PC-9 (cell line): Measurements from ENCODE around the gene PTPN14.

Source experiments
- EZH2 ChIP-seq: fragments of 200-600 bp; sonication (generic); IDR thresholded peaks from 2 replicates; pipeline ENCODE4 v1.8.0; 2017; ENCODE audit warnings: antibody characterized with exemption, low read depth
- TF ChIP-seq, protein P1 (sequence below): fragments of 200-600 bp; sonication (generic); conservative IDR thresholded peaks from 2 replicates; pipeline ENCODE4 v1.6.1; 2017; ENCODE audit warnings: mixed run types, antibody characterized with exemption, mild to moderate bottlenecking, moderate library complexity

DNA sequence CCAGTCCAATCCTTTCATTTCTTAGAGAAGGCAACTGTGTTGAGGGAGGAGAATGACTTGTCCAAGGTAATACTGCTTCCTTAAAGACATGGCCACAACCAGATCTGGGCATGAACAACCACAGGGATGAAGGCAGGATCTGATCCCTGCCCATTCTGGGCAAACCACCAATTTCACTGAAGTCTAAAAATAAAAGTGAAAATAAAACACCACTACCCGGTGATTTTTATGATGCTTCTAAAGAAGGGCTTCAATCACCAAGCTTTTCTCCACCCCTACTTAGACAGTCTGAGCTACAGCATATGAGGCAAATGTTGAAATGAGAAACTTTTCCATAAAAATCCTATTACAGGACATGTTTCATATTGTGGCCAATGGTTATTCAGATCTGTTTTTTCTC lies 133.0 kb downstream of the PTPN14 start:
- TF ChIP-seq, protein P1, sequence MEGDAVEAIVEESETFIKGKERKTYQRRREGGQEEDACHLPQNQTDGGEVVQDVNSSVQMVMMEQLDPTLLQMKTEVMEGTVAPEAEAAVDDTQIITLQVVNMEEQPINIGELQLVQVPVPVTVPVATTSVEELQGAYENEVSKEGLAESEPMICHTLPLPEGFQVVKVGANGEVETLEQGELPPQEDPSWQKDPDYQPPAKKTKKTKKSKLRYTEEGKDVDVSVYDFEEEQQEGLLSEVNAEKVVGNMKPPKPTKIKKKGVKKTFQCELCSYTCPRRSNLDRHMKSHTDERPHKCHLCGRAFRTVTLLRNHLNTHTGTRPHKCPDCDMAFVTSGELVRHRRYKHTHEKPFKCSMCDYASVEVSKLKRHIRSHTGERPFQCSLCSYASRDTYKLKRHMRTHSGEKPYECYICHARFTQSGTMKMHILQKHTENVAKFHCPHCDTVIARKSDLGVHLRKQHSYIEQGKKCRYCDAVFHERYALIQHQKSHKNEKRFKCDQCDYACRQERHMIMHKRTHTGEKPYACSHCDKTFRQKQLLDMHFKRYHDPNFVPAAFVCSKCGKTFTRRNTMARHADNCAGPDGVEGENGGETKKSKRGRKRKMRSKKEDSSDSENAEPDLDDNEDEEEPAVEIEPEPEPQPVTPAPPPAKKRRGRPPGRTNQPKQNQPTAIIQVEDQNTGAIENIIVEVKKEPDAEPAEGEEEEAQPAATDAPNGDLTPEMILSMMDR = no peak
- TF ChIP-seq EZH2 = no peak
